ENCODE results near the gene OR2T3.
"Not testable (repeated sequence)": the region's sequence is repeated elsewhere in the genome, so short reads cannot be mapped to it uniquely, and the experiment has no call there.

The OR2T3 gene, protein sequence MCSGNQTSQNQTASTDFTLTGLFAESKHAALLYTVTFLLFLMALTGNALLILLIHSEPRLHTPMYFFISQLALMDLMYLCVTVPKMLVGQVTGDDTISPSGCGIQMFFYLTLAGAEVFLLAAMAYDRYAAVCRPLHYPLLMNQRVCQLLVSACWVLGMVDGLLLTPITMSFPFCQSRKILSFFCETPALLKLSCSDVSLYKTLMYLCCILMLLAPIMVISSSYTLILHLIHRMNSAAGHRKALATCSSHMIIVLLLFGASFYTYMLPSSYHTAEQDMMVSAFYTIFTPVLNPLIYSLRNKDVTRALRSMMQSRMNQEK

DNA sequence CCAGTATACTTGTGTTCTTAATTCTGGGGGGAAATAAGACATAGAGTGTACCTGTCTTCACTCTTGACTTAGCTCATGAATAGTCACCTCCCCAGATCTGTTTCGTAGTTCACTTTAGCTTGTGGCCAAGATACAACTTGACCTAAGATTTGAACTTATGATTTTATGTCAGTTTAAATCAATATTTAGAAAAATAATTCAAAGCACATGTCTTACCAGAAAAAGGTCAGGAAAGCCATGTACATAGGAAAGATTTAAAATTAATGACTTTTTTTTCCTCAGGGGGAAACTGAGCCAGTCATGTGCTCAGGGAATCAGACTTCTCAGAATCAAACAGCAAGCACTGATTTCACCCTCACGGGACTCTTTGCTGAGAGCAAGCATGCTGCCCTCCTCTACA is at the start of gene OR2T3:
Gene OR2T3, plus strand, starts transcription at position 301 of the 400 bp plus-strand sequence. Its CDS starts 0 bp downstream, at position 301.
- DNase-seq (ENCODE audit: low read depth): not testable (repeated sequence)

DNA sequence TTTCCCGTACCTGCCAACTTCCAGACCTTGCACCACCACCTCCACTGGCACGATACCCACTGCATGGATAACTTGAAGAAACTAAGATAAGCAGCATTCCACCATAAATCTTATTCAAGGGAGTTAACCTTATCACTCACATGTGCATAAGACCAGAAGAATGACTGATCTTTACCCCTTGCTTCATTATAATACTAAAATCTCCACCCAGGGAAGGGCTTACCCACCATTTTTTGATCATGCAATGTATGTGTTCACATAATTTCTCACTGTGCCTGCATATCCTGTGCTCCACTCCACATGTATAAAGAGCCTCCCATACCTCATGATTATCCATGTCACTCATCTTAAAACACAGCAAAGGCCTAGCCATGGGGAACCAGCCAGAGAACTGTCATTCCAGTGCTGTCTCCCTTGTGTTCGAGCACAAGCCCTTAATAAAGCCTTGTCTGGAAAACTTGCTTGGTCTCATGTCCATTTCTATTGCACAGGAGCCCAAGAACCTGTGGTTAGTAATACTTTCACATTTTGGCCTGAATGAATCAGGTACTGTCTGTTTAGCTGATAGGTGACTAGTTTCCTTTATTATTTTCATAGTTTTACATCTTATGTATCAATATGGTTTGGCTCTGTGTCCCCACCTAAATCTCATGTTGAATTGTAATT is 45.5 kb upstream of the OR2T3 start:
- DNase-seq (ENCODE audit: low read depth): not testable (repeated sequence)

DNA sequence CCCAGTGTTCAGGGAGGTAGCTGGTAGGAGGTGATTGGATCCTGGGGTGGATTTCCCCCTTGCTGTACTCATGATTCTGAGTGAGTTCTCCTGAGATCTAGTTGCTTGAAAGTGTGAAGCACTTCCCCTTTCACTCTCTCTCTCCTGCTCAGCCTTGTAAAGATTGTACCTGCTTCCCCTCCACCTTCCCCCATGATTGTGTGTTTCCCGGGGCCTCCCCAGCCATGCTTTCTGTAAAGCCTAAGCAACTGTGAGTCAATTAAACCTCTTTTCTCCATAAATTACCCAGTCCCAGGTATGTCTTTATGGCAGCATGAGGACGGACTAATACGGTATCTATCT is 45.0 kb upstream of the OR2T3 start:
- DNase-seq (ENCODE audit: low read depth): not testable (repeated sequence)

DNA sequence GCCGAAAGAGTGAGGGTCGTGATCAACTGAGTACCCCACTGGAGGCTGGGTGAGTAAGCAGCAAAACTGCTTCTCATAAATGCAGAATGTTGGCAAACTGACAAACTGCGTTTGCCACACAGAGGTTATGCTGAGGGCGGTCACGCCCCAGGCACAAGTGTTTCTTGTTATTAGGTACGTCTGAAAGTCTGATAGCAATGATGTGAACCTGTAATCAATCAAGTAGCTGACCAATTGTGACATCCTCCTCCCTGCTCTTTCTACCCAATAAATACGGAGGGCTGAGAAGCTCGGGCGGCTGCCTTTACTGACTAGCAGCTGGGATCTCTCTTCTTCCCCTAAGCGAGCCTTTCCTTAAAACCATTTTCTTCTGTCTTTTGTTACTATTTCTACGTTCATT is 41.5 kb upstream of the OR2T3 start:
- not testable (repeated sequence) for DNase-seq (ENCODE audit: low read depth)

DNA sequence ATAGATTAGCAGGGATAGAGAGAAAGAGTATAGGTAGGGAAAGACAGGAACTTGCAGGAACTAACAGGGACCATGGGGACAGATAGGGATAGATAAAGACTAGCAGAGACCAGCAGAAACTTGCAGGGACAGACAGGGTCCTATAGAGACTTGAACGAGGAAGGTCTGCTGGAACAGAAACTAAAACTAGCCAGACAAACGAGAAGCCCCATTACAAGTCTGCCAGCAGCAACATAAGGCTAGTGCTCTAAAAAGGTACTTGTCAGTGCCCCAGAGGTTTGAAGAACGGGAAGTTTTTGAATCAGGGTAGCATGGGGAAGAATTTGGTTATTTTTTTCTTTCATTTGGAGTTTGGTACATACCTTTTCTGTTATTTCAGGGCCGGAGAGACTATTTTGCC is 41.0 kb upstream of the OR2T3 start:
- DNase-seq (ENCODE audit: low read depth): not testable (repeated sequence)

DNA sequence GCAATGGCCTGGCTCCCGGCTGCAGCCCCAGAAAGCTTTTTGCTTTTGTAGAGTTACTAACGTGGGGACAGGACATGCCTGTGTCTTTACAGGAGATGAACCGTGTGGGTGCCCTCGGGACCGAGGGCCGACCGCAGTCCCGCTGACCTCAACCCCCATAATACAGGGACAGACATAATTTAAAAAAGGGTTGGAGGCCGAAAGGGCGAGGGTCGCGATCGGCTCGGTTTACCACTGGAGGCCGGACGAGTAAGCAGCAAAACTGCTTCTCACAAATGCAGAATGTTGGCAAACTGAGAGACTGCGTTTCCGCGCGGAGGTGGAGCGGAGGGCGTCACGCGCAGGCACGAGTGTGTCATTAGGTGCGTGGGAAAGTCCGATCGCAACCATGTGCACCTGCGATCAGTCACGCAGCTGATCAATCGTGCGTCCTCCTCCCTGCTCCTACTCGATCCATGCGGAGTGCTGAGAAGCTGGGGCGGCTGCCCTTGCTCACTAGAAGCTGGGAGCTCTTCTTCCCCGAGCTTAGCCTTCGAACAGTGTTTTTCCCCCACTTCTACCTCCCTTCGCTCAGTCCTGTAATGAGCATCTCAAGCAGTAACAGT is 39.2 kb upstream of the OR2T3 start:
- not testable (repeated sequence) for DNase-seq (ENCODE audit: low read depth)

DNA sequence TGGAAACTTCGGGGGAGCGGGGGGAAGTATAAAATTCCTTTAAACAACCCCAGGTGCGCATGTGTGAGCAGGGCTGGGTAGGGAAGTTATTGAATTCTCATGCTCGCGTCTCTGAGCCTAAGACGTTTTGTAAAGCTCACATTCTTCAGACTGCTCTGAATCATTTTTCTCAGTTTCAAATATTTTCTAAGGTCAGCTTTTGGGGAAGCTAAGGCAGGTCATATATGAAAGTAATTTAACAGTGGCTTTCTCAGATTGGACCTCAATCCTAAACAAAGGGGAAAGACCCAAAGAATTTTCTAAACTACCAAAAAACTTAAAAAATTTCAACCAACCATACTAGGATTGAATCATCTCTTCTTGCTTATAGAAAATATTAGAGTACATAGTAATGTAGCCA is 38.2 kb upstream of the OR2T3 start:
- DNase-seq (ENCODE audit: low read depth): not testable (repeated sequence)

DNA sequence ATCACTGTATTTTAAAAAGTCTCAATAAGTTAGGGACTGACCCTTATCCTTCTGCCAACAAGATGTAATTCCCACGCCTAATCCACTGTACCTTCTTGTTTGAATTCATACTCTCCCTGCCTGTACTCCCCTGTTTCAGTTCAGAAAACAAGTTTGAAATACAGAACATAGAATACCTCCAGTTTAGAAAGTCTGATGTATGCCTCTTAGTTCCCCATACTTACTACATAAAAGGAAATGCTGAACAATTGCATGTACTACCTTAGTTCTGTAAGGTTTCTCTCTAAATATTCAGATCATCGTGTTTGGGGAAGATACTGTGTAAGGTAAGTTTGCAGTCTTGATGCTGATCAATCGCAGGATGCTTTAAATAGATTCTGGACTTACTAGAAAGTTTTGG is 36.8 kb upstream of the OR2T3 start:
- DNase-seq (ENCODE audit: low read depth): not testable (repeated sequence)

DNA sequence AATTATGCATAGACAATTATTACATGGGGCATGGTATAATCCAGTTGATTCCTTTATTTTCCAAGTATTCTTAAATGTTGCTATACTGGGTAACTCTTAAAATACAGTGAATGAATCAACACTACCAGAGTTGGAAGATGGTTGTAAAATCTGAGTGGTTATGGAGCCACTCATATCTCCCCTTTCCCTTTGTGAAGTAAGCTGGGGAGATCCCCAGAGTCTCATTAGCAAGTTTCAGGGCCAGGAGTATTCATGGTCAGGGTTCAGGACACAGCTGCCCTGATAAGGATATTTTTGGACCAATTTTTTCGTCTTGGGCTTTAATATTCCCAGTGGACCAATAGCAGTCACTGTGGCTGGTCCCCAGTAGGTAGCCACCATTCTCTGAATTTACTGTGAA is 34.5 kb upstream of the OR2T3 start:
- not testable (repeated sequence) for DNase-seq (ENCODE audit: low read depth)

DNA sequence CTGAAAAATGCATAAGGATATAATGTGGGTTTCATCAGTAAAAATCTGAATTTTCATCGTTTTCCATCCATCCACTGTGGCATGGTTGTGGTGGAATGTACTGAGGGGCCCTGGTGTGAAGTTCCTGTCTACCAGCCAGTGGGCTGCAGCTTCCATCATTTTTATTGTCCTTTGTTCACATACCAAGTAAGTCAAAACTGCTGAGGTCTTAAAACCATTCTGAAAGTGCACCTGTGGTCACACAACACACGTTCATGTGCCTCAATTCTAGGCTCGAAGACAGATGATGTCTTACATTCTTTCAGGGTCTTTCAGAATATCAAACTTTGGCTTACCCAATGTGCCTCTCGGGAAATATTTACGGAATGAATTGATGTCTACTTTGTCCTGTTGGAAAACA is 33.9 kb upstream of the OR2T3 start:
- DNase-seq (ENCODE audit: low read depth): not testable (repeated sequence)

DNA sequence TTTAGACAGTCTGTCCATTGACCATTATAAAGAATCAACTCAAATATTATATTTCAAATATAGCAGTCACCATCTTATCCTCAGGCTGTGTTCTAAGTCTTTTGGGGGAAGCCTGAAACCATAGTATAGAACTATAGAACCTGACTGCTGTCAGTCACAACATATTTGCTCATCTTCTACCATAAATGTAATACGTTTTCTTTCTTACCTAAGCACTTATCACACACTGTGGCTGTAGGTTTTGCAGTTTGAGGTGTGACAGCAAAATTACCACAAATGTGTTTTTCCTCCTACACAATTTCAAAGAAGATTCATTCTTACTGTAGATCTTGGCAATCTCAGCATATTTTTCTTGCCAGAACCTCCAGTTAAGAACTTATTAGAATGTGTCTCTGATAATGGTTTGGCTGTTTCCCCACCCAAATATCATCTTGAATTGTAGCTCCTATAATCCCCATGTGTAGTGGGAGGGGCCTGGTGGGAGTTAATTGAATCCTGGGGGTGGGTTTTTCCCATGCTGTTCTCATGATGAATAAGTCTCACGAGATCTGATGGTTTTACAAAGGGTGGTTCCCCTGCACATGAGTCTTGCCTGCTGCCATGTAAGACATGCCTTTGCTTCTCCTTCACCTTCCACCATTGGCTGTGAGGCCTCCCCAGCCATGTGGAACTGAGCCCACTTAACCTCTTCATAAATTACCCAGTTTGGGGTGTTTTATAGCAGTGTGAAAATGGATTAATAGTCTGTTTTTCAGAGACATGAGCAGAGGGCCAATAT is 30.5 kb upstream of the OR2T3 start:
- not testable (repeated sequence) for DNase-seq (ENCODE audit: low read depth)

DNA sequence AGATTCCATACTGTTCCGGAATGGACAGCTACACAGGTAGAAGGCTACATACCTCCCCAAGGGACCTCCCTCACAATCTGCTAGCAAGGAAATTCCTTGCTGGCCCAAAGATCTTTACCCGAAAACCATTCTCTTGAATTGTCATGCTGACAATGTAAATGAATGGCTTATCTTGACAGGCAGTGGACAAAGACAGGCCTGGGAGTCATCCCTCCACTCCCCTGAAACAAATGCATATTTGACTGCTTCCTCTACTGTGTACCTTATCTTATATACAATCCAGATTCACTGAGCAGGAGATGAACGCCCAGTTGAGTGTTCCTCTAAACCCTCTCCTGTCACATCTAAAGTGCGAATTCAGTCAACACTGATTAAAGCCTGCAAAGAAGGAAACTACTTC is 28.5 kb upstream of the OR2T3 start:
- not testable (repeated sequence) for DNase-seq (ENCODE audit: low read depth)

DNA sequence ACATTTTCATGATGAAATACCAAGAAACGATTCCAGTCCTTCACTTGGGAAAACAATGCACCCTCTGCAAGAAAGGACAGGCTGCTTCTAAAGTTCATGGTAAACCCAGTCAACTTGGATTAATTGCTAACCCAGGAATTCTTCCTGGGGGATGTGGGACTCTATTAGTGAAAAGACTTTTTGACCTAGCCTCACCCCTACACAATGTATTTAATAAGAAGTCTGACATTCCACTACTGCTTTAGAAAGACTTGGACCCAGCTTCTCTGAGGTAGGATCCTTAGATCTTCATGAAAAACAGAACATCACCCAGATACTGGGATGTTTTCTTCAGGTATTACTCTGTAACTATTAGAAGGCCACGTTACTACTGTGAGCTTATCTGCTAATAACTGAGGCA is 27.8 kb upstream of the OR2T3 start, which contains the start of gene OR2T2:
Gene OR2T2, plus strand, starts transcription at position 239 of the 400 bp plus-strand sequence. CDS start 7,161 bp downstream, outside the sequence.
- DNase-seq (ENCODE audit: low read depth): not testable (repeated sequence)

DNA sequence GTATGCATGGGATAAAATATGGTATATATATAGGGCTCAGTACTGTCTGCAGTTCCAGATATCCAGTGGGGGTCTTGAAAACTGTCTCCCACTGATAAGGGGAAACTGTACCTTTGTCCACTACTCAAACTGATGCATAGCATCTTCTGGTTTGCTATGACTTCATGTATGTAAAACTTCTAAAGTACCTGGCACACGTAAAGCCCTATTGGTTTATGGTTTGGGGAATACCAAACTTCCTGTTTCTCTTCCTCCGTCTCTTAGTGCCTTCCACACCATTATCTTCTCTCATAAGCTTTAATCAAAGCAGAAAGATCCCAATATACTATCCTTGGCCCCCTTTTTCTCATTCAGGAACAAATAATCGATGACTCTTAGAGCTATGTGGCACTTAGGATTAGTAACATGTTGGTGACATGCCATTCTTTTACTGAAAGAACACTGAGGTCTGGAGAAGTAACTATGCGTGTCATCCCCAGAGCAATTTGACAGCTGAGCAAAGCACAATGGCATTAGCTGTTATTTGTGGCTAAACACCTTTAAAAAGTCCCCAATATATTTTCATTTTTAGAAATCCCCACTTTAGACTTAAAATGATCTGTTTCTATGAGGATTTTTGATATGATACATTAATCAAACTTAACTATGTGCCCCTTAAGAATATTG is 24.6 kb upstream of the OR2T3 start:
- not testable (repeated sequence) for DNase-seq (ENCODE audit: low read depth)

DNA sequence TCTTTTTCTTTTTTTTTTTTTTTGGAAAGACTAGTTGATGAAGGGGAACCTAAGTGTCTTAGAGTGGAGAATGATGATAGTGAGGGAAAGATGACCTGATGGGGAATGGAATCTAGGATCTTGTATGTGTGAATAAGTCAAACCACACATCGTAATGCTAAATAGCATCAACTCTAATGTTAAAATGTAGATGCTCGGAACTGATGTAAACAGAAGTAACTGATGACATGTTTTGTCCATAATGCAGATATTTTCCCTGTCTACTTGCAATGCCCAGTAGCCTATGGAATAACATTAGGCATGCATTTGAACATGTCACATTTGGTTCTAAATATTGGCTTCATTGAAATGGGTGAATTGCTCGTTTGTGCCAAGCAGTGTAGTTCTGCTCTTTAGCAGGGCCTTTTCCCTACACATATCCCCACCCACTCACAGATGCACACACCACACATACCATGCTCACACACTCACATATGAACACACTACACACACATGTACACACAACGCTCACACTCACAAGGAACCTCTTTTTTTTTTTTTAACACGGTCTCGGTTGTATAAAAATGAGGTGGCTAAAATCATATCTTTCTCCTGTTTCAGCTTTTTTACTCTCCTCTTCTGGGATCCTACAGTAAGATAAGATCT is 23.2 kb upstream of the OR2T3 start:
- DNase-seq (ENCODE audit: low read depth): not testable (repeated sequence)

DNA sequence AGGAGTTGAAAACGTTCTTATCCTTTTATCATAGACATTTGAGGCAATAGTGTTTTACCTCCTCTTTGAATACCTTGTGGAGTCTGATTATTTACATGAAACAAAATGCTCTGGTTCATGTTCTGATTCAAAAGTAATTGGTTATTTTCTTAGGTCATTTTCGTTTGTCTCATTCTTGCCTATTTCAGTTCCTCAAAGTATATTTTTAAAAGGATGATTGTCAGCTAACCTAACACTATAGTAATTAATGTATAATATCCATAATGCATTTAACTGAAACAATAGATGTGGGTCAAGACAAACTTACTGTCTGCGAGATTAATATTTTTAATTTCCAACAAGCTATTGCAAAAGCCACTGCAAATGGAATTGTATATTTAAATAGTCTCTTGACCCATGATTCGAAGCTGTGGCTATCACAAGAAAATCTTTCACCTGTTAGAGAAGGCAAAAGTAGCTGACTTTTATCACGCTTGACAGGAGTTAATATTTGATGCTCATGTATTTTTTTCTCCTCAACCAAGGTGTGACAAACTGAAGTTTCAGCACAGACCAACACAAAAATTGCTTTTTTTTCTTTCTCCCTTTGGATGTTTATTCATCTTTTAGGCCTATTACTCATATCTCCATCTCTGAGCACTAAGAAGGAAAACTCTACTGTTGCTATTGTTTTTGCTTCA is 22.5 kb upstream of the OR2T3 start:
- DNase-seq (ENCODE audit: low read depth): not testable (repeated sequence)

DNA sequence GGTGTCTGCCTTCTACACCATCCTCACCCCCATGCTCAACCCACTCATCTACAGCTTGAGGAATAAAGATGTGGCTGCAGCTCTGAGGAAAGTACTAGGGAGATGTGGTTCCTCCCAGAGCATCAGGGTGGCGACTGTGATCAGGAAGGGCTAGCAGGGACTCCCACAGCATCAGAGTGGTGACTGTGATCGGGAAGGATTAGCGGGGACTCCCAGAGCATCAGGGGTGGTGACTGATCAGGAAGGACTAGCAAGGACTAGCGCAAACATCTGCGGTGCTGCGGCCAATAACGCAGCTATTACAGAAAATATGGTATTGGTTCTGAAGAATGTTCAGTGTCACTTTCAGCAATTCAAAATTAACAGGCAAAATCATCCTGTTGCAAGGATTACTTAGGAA is 19.5 kb upstream of the OR2T3 start:
- not testable (repeated sequence) for DNase-seq (ENCODE audit: low read depth)

DNA sequence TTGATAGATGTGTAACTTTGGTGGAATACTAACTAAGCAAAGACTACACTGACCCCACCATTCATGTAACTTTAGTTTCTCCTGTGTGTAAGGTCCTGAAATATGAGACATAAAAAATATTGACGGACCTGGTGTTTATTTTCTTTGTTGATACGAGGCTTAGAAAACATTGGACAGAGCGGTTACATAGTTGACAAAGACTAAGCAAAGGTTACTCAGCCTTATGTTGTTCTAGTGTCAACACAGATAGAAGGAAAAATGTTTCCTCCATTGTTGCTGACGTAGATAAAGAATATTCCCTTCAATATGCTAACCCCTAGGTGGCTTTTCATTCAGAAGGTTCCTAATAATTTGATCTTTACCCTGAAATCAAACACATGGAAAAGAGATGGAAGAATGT is 18.1 kb upstream of the OR2T3 start:
- DNase-seq (ENCODE audit: low read depth): not testable (repeated sequence)

DNA sequence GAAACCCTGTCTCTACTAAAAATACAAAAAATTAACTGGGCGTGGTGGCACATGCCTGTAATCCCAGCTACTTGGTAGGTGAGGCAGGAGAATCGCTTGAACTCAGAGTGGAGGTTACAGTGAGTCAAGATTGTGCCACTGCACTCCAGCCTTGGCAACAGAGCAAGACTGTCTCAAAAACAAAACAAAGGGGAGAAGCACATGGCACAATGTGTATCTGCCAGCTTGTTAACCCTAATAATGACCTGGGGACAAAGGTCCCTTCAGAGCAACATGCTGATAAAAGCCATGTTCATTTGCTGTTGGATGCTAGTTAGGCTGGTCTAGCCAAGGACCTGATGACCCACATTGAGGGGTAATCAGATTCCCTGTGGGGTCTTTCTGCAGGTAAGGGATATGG is 16.5 kb upstream of the OR2T3 start:
- DNase-seq (ENCODE audit: low read depth): not testable (repeated sequence)

DNA sequence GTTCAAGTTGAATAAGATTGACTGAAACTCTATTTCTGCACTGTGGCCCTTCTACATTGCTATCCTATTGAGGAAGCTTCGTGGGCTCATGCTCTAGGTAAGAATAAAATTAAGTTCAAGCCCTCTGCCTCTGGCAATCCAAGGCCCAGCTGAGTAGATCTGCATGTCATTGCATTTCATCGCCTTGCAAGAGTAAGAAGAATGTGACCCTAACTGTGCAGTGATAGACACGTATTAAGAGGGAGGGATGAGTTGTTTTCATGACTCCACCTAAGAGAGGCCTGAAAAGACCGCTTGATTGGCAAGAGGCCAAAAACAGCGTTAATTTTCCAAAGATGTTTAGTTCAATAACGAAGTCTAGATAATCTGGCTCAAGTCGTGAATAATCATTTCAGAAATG is 14.0 kb upstream of the OR2T3 start:
- DNase-seq (ENCODE audit: low read depth): not testable (repeated sequence)

DNA sequence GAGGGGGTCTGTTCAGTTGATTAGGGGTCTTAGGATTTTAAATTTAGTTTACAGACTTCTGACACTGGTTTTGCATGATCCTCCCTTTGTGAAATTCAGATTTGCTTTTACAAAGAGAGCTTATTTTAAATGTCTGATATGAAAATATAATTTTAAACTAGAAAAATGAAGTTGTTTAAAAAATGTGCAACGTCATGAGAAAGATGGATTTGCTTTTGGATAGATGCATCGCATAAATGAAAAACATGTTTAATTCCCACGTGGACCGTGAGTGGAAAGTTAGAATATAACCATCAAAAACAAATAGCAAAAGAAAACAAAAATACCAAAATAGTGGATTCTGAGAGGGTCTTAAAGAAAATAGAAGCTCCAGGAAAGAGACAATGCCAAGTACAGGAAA is 2.0 kb upstream of the OR2T3 start:
- DNase-seq (ENCODE audit: low read depth): no peak

All from HS-5 (cell line).